ENCODE measurements around the gene EFCAB6. TPM values are rescaled to one million over a fixed set of nuclear protein-coding genes. Genes with fewer than 3 reads are reported as not detected.
A peak's percentile ranks its signal among the peaks of the same experiment; 100 is the strongest.

EFCAB6 gene
- total and polyA plus RNA-seq, 8 donors: 0.29 to 10.5 (median 3.5) TPM

- intact Hi-C loops (cut with DNase I; ENCODE audit: low total_unique reads): no loop called here
- Histone ChIP-seq H3K36me3 (no peaks in the 10 kb centered on the region), H3K4me3 (no peak overlapping the region), H3K27ac (no peak overlapping the region), H3K27me3 (no peaks in the 10 kb centered on the region), H3K4me1 (no peaks in the 10 kb centered on the region), H3K9me3 (peaks cover 0 to 13% (median 9%) of the 10 kb centered on the region in 4 donors)
- DNase-seq: no peak
- TF ChIP-seq EP300 (IDR thresholded peaks at IDR 0.05) (no peak), POLR2A (IDR thresholded peaks at IDR 0.05) (no peak), POLR2AphosphoS5 (IDR thresholded peaks at IDR 0.05) (no peak), CTCF (IDR thresholded peaks at IDR 0.05) (no peak)
- 87 to 97% (median 94%) methylated on average over 1 of the region's 1 CpG for WGBS, 5 donors
These were observed 11.1 kb downstream of the EFCAB6 start for GRCh38 chr22:43800970-43801369.

GRCh38 chr22:43798492-43798891 is 13.6 kb downstream of the EFCAB6 start:
- no peak overlapping the region for H3K27ac ChIP-seq
- H3K36me3 ChIP-seq: no peaks in the 10 kb centered on the region
- no peak overlapping the region for H3K4me3 ChIP-seq
- intact Hi-C loops (cut with DNase I; ENCODE audit: low total_unique reads): no loop called here
- no peaks in the 10 kb centered on the region for H3K4me1 ChIP-seq
- no peak for TF ChIP-seq CTCF (IDR thresholded peaks at IDR 0.05)
- no peak for TF ChIP-seq EP300 (IDR thresholded peaks at IDR 0.05)
- no peak for DNase-seq
- no peaks in the 10 kb centered on the region for H3K27me3 ChIP-seq
- WGBS, 5 donors: 71 to 81% (median 81%) methylated on average over 5 of the region's 5 CpGs
- peaks cover 0 to 13% (median 9%) of the 10 kb centered on the region in 4 donors for H3K9me3 ChIP-seq

GRCh38 chr22:43796567-43796966 is 15.5 kb downstream of the EFCAB6 start:
- H3K4me1 ChIP-seq: no peaks in the 10 kb centered on the region
- DNase-seq: peak in 1 of 2 donors; percentile 74
- no peaks in the 10 kb centered on the region for H3K27me3 ChIP-seq
- no peak for TF ChIP-seq POLR2A (IDR thresholded peaks at IDR 0.05)
- no peak for TF ChIP-seq POLR2AphosphoS5 (IDR thresholded peaks at IDR 0.05)
- TF ChIP-seq CTCF (IDR thresholded peaks at IDR 0.05): no peak
- no peak for TF ChIP-seq EP300 (IDR thresholded peaks at IDR 0.05)
- no peak overlapping the region for H3K27ac ChIP-seq
- H3K36me3 ChIP-seq: no peaks in the 10 kb centered on the region
- peaks cover 0 to 13% (median 9%) of the 10 kb centered on the region in 4 donors for H3K9me3 ChIP-seq
- no peak overlapping the region for H3K4me3 ChIP-seq
- WGBS, 5 donors: 72 to 85% (median 79%) methylated on average over 8 of the region's 8 CpGs
- intact Hi-C loops (cut with DNase I; ENCODE audit: low total_unique reads): no loop called here

GRCh38 chr22:43795320-43795719 is 16.8 kb downstream of the EFCAB6 start:
- intact Hi-C loops (cut with DNase I; ENCODE audit: low total_unique reads): no loop called here
- TF ChIP-seq EP300 (IDR thresholded peaks at IDR 0.05): no peak
- no peak for TF ChIP-seq CTCF (IDR thresholded peaks at IDR 0.05)
- no peak for TF ChIP-seq POLR2AphosphoS5 (IDR thresholded peaks at IDR 0.05)
- TF ChIP-seq POLR2A (IDR thresholded peaks at IDR 0.05): no peak
- Histone ChIP-seq H3K36me3 (no peaks in the 10 kb centered on the region), H3K27me3 (no peaks in the 10 kb centered on the region), H3K27ac (no peak overlapping the region), H3K9me3 (peaks cover 0 to 7% (median 5%) of the 10 kb centered on the region in 4 donors), H3K4me3 (no peak overlapping the region), H3K4me1 (no peaks in the 10 kb centered on the region)
- 81 to 89% (median 85%) methylated on average over 7 of the region's 7 CpGs for WGBS, 5 donors
- DNase-seq: no peak
